B cell (primary cell): ENCODE data around the gene STXBP1. TPM values are rescaled to one million over a fixed set of nuclear protein-coding genes. Genes with fewer than 3 reads are reported as not detected.
"Not testable (repeated sequence)": the region's sequence is repeated elsewhere in the genome, so short reads cannot be mapped to it uniquely, and the experiment has no call there.

Source experiments
- ATAC-seq: fragments of 200-7000 bp; cut with Tn5 transposase; one replicate; pipeline ENCODE4 v1.10.0; 2021; ENCODE audit warnings: low read depth, mild to moderate bottlenecking, moderate number of reproducible peaks, moderate library complexity
- CTCF ChIA-PET: fragments of 350-600 bp; sonication (Branson Sonifier 250); formaldehyde crosslinking; loops from one replicate; lab custom pipeline; 2021; ENCODE audit warnings: antibody characterized with exemption, inconsistent platforms; lab: Charles Lee
- POLR2A ChIA-PET: fragments of 350-600 bp; sonication (Branson Sonifier 250); formaldehyde crosslinking; loops from one replicate; lab custom pipeline; 2021; ENCODE audit warnings: antibody characterized with exemption; lab: Charles Lee
- DNase-seq: peaks from one replicate; pipeline ENCODE4 v3.0.0; 2013
- H2AFZ ChIP-seq: 2 replicates; pipeline ENCODE4 v1.6.1; 2012; ENCODE audit warnings: mild to moderate bottlenecking, low read depth, low read length; ENCODE audit not compliant: insufficient read depth, poor library complexity, severe bottlenecking
- H3K27ac ChIP-seq, 2 donors: 1 replicate in 1 of 2; 2 replicates in 1 of 2; pipeline ENCODE4 v1.5.1; 2012 to 2013; ENCODE audit warnings: low read length in 2 of 2, mild to moderate bottlenecking in 2 of 2, moderate library complexity in 1 of 2
- H3K27me3 ChIP-seq, 4 experiments: fragments of 200-600 bp in 1 of 4; sonication (generic) in 1 of 4; replicated peaks in 1 of 4; 1 replicate in 2 of 4; 2 replicates in 2 of 4; pipeline versions ENCODE4 v1.6.1 to v1.7.0; 2013 to 2016; ENCODE audit warnings: low read length in 3 of 4, mild to moderate bottlenecking in 2 of 4, mixed read lengths in 1 of 4, moderate library complexity in 1 of 4; ENCODE audit not compliant: insufficient read depth in 4 of 4, control insufficient read depth in 3 of 4; ENCODE audit errors: control extremely low read depth in 1 of 4
- H3K36me3 ChIP-seq, 2 experiments: replicated peaks in 1 of 2; 1 replicate in 1 of 2; 2 replicates in 1 of 2; pipeline versions ENCODE4 v1.6.1 to v1.7.1; 2013; ENCODE audit warnings: low read length in 1 of 2; ENCODE audit not compliant: insufficient read depth in 2 of 2, control insufficient read depth in 1 of 2; ENCODE audit errors: control extremely low read depth in 1 of 2, extremely low read depth in 1 of 2
- H3K4me1 ChIP-seq, 2 donors: fragments of 200-600 bp in 1 of 2; sonication (generic) in 1 of 2; 1 replicate in 1 of 2; 2 replicates in 1 of 2; pipeline versions ENCODE4 v1.5.1 to v1.6.1; 2013 to 2017; ENCODE audit warnings: low read length in 2 of 2; ENCODE audit not compliant: control insufficient read depth in 2 of 2, insufficient read depth in 2 of 2
- H3K4me2 ChIP-seq: replicated peaks from 2 replicates; pipeline ENCODE3; 2012; ENCODE audit warnings: mild to moderate bottlenecking, low read depth, low read length; ENCODE audit not compliant: poor library complexity, severe bottlenecking
- H3K4me3 ChIP-seq, 5 experiments: fragments of 200-600 bp in 1 of 5; sonication (generic) in 1 of 5; 1 replicate in 3 of 5; 2 replicates in 2 of 5; pipeline versions ENCODE4 v1.5.1 to v1.7.0; 2011 to 2016; ENCODE audit warnings: low read length in 4 of 5, mild to moderate bottlenecking in 4 of 5, low read depth in 2 of 5, control low read depth in 1 of 5, moderate library complexity in 1 of 5; ENCODE audit not compliant: insufficient read depth in 1 of 5; ENCODE audit errors: control extremely low read depth in 1 of 5, extremely low read depth in 1 of 5
- H3K79me2 ChIP-seq: fragments of 200-600 bp; sonication (generic); one replicate; pipeline ENCODE4 v1.6.0; 2016; ENCODE audit warnings: low read length; ENCODE audit not compliant: control insufficient read depth, insufficient read depth
- H3K9ac ChIP-seq: fragments of 200-600 bp; sonication (generic); 2 replicates; pipeline ENCODE4 v1.6.1; 2017; ENCODE audit warnings: mild to moderate bottlenecking, low read length, moderate library complexity
- H3K9me3 ChIP-seq, 3 donors: one replicate each; pipeline versions ENCODE4 v1.6.1 to v1.7.1; 2013; ENCODE audit warnings: low read length in 2 of 3; ENCODE audit not compliant: control insufficient read depth in 2 of 3, insufficient read depth in 1 of 3; ENCODE audit errors: control extremely low read depth in 1 of 3
- H4K20me1 ChIP-seq: 2 replicates; pipeline ENCODE4 v1.6.0; 2012; ENCODE audit warnings: mild to moderate bottlenecking, low read length; ENCODE audit not compliant: insufficient read depth, control insufficient read depth, poor library complexity, severe bottlenecking
- H3K27ac Mint-ChIP-seq: one replicate; pipeline ENCODE4 v1.8.0; 2021; ENCODE audit warnings: mixed read lengths
- H3K27me3 Mint-ChIP-seq: one replicate; pipeline ENCODE4 v1.8.0; 2021; ENCODE audit warnings: mixed read lengths
- H3K4me1 Mint-ChIP-seq: one replicate; pipeline ENCODE4 v1.8.0; 2021; ENCODE audit warnings: mixed read lengths
- H3K4me3 Mint-ChIP-seq: one replicate; pipeline ENCODE4 v1.8.0; 2021; ENCODE audit warnings: mixed read lengths
- H3K9me3 Mint-ChIP-seq: one replicate; pipeline ENCODE4 v1.8.0; 2022; ENCODE audit warnings: mixed read lengths; ENCODE audit not compliant: insufficient read depth
- EZH2 ChIP-seq: IDR thresholded peaks from 2 replicates; pipeline ENCODE4 v1.6.1; 2012; ENCODE audit warnings: borderline replicate concordance, low read depth, mild to moderate bottlenecking, moderate library complexity, low read length; ENCODE audit not compliant: insufficient read depth, poor library complexity, severe bottlenecking
- WGBS: methylation state at CpG from one replicate; pipeline ENCODE4 v1.1.5; 2013; ENCODE audit warnings: missing lambda C conversion rate; ENCODE audit not compliant: insufficient coverage; 5-methylcytosine and 5-hydroxymethylcytosine counted together
- intact Hi-C: fragments of 100-400 bp; cut with micrococcal nuclease; formaldehyde crosslinking; loops from one replicate; pipeline ENCODE4 v1.10.0; 2022
- polyA plus RNA-seq: library from polyadenylated mRNA; depleted of rRNA; stranded (reverse); fragments of >200 nt; gene quantifications from 2 replicates; pipeline ENCODE4 v1.2.3, GENCODE V29; 2012
- total RNA-seq, 2 donors: library from RNA; stranded (reverse); fragments of 120-200 nt in 1 of 2; gene quantifications; 1 replicate in 1 of 2; 2 replicates in 1 of 2; pipeline versions ENCODE4 v1.2.3 to v1.2.4, GENCODE V29; 2013 to 2022
- TF ChIP-seq, protein P1 (sequence below): fragments of 200-600 bp; IDR thresholded peaks from one replicate; pipeline ENCODE4 v1.8.0; 2022; ENCODE audit warnings: antibody characterized with exemption, mild to moderate bottlenecking

Gene STXBP1
- total and polyA plus RNA-seq, 2 donors (not counting 1 experiment from before 2014, with no cell fraction given): 0.62 TPM; not detected in 1

DNA sequence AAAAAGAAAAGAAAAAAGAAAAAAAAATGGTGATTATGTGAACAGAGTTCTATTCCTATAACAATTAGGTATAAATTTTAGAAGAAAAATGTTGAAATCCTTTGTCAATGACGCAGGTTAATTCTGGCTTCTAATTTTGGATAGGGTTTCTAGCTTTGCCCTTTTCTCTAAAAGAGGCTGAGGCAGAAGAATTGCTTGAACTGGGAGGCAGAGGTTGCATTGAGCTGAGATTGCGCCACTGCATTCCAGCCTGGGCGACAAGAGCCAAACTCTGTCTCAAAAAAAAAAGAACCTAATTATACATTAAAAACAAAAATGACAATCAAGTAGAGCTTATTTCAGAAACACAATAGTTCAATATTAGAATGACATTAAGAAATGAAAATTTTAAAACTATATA lies 2.9 kb downstream of the STXBP1 start:
- ATAC-seq: no peak
- POLR2A ChIA-PET: no interaction called here

DNA sequence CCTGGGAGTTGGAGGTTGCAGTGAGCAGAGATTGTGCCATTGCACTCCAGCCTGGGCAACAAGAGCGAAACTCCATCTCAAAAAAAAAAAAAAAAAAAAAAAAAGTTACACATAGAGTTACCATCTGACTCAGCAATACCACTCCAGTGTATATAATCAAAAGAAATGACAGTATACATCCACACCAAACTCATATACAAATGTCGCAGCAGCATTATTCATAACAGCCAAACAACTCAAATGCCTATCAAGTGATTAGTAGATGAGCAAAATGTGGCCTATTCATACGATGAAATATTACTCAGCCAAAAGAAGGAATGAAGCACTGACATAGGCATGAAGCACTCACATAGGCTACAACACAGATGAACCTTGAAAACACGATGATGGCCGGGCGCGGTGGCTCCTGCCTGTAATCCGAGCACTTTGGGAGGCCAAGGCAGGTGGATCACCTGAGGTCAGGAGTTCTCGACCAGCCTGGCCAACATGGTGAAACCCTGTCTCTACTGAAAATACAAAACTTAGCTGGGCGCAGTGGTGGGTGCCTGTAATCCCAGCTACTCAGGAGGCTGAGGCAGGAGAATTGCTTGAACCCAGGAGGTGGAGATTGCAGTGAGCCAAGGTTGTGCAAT lies 9.4 kb downstream of the STXBP1 start:
- intact Hi-C loops, ATAC-seq, H3K9me3 ChIP-seq, H2AFZ ChIP-seq, H3K27me3 Mint-ChIP-seq, H3K4me2 ChIP-seq, H3K4me1 Mint-ChIP-seq, H3K79me2 ChIP-seq, H4K20me1 ChIP-seq, POLR2A ChIA-PET, H3K9me3 Mint-ChIP-seq, H3K9ac ChIP-seq, H3K36me3 ChIP-seq, H3K27ac ChIP-seq, CTCF ChIA-PET, H3K27me3 ChIP-seq, H3K4me3 Mint-ChIP-seq, H3K27ac Mint-ChIP-seq, H3K4me3 ChIP-seq, DNase-seq, H3K4me1 ChIP-seq: not testable (repeated sequence)
- WGBS: 93% methylated on average over 8 of the region's 10 CpGs

More for the DNA sequence above, 2.9 kb downstream of the STXBP1 start:
- Histone ChIP-seq H3K4me3 (no peak overlapping the region), H3K9me3 (no peaks in the 10 kb centered on the region), H3K4me1 (peaks cover 17 to 19% of the 10 kb centered on the region in 2 donors), H3K9ac (no peak overlapping the region), H3K27me3 (peaks cover 0 to 27% (median 26%) of the 10 kb centered on the region in 4 experiments), H3K4me2 (no peak overlapping the region), H3K27ac (no peak overlapping the region), H3K79me2 (no peaks in the 10 kb centered on the region), H2AFZ (no peak overlapping the region), H4K20me1 (no peaks in the 10 kb centered on the region), H3K36me3 (no peaks in the 10 kb centered on the region)
- Mint-ChIP-seq H3K27me3 (peaks cover 37% of the 10 kb centered on the region), H3K4me1 (peaks cover 14% of the 10 kb centered on the region), H3K9me3 (no peaks in the 10 kb centered on the region), H3K27ac (no peak overlapping the region), H3K4me3 (no peak overlapping the region)
- WGBS: no CpG with 5 or more reads among the region's 3 CpGs
- intact Hi-C loops: loop anchor here (5.0 to 10.0 kb wide), 4 partner anchors 102 to 452 kb away; partner anchors contain the start of genes NAIF1, PTRH1, SH2D3C and SLC25A25
- DNase-seq: no peak
- CTCF ChIA-PET: interaction anchor here (0.8 kb wide), 1 partner anchor 19 kb away, joined by 4 read pairs; no protein-coding TSS in a partner anchor
- no peak for TF ChIP-seq EZH2
- TF ChIP-seq, protein P1, sequence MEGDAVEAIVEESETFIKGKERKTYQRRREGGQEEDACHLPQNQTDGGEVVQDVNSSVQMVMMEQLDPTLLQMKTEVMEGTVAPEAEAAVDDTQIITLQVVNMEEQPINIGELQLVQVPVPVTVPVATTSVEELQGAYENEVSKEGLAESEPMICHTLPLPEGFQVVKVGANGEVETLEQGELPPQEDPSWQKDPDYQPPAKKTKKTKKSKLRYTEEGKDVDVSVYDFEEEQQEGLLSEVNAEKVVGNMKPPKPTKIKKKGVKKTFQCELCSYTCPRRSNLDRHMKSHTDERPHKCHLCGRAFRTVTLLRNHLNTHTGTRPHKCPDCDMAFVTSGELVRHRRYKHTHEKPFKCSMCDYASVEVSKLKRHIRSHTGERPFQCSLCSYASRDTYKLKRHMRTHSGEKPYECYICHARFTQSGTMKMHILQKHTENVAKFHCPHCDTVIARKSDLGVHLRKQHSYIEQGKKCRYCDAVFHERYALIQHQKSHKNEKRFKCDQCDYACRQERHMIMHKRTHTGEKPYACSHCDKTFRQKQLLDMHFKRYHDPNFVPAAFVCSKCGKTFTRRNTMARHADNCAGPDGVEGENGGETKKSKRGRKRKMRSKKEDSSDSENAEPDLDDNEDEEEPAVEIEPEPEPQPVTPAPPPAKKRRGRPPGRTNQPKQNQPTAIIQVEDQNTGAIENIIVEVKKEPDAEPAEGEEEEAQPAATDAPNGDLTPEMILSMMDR: no peak
